ENCODE data around the gene BTAF1. TPM values are rescaled to one million over a fixed set of nuclear protein-coding genes. Genes with fewer than 3 reads are reported as not detected.

BTAF1 gene
- total RNA-seq, 2 donors from 2014 or later: 66.8 to 68.9 TPM

- Mint-ChIP-seq H3K4me1 (peaks cover 30% of the 10 kb centered on the region), H3K27ac (peak overlapping the region; percentile 93)
These were observed 1.4 kb downstream of the BTAF1 start for GRCh38 chr10:91925022-91925320.

GRCh38 chr10:91930939-91931338, 7.4 kb downstream of the BTAF1 start:
- Mint-ChIP-seq H3K27ac (no peak overlapping the region), H3K27me3 (no peaks in the 10 kb centered on the region), H3K4me1 (peaks cover 48% of the 10 kb centered on the region), H3K36me3 (ENCODE audit: low read depth) (peaks cover 24% of the 10 kb centered on the region), H3K4me3 (no peak overlapping the region)
- ATAC-seq: no peak
- no peak for DNase-seq
- no peaks in the 10 kb centered on the region for H3K9me3 ChIP-seq (ENCODE audit: control insufficient read depth, low read length, poor library complexity, severe bottlenecking)

More at GRCh38 chr10:91925022-91925320, 1.4 kb downstream of the BTAF1 start:
- DNase-seq (no peak), ATAC-seq (no peak)
- Mint-ChIP-seq H3K36me3 (ENCODE audit: low read depth) (peaks cover 6% of the 10 kb centered on the region), H3K27me3 (no peaks in the 10 kb centered on the region), H3K4me3 (peak overlapping the region; percentile 96)
- no peaks in the 10 kb centered on the region for H3K9me3 ChIP-seq (ENCODE audit: control insufficient read depth, low read length, poor library complexity, severe bottlenecking)

- peak overlapping the region; percentile 47 for H3K27ac Mint-ChIP-seq
- no peak overlapping the region for H3K4me3 Mint-ChIP-seq
- no peak for ATAC-seq
These were observed 8.1 kb downstream of the BTAF1 start for GRCh38 chr10:91931526-91932190.

GRCh38 chr10:91932737-91933136, 9.2 kb downstream of the BTAF1 start:
- Mint-ChIP-seq H3K27ac (peak overlapping the region; percentile 0), H3K4me1 (peaks cover 41% of the 10 kb centered on the region), H3K4me3 (no peak overlapping the region), H3K27me3 (no peaks in the 10 kb centered on the region), H3K36me3 (ENCODE audit: low read depth) (peaks cover 20% of the 10 kb centered on the region)
- ATAC-seq (no peak), DNase-seq (no peak)
- H3K9me3 ChIP-seq (ENCODE audit: control insufficient read depth, low read length, poor library complexity, severe bottlenecking): no peaks in the 10 kb centered on the region

More at GRCh38 chr10:91931526-91932190, 8.1 kb downstream of the BTAF1 start:
- no peaks in the 10 kb centered on the region for H3K9me3 ChIP-seq (ENCODE audit: control insufficient read depth, low read length, poor library complexity, severe bottlenecking)
- no peaks in the 10 kb centered on the region for H3K27me3 Mint-ChIP-seq
- peaks cover 47% of the 10 kb centered on the region for H3K4me1 Mint-ChIP-seq
- H3K36me3 Mint-ChIP-seq (ENCODE audit: low read depth): peaks cover 23% of the 10 kb centered on the region
- no peak for DNase-seq

- ATAC-seq: no peak
- H3K27me3 Mint-ChIP-seq: no peaks in the 10 kb centered on the region
- H3K9me3 ChIP-seq (ENCODE audit: control insufficient read depth, low read length, poor library complexity, severe bottlenecking): no peaks in the 10 kb centered on the region
- H3K27ac Mint-ChIP-seq: no peak overlapping the region
- no peak for DNase-seq
- no peak overlapping the region for H3K4me3 Mint-ChIP-seq
- peaks cover 42% of the 10 kb centered on the region for H3K4me1 Mint-ChIP-seq
- peaks cover 20% of the 10 kb centered on the region for H3K36me3 Mint-ChIP-seq (ENCODE audit: low read depth)
These were observed 12.3 kb downstream of the BTAF1 start for GRCh38 chr10:91935886-91936285.

GRCh38 chr10:91939653-91940052, 16.1 kb downstream of the BTAF1 start:
- ATAC-seq (no peak), DNase-seq (no peak)
- Mint-ChIP-seq H3K4me3 (no peak overlapping the region), H3K4me1 (peaks cover 18% of the 10 kb centered on the region), H3K27ac (no peak overlapping the region), H3K36me3 (ENCODE audit: low read depth) (peaks cover 9% of the 10 kb centered on the region), H3K27me3 (no peaks in the 10 kb centered on the region)
- no peaks in the 10 kb centered on the region for H3K9me3 ChIP-seq (ENCODE audit: control insufficient read depth, low read length, poor library complexity, severe bottlenecking)

GRCh38 chr10:91941426-91941825, 17.9 kb downstream of the BTAF1 start:
- H3K27ac Mint-ChIP-seq: no peak overlapping the region
- peaks cover 12% of the 10 kb centered on the region for H3K4me1 Mint-ChIP-seq
- H3K27me3 Mint-ChIP-seq: no peaks in the 10 kb centered on the region
- ATAC-seq: no peak
- peaks cover 3% of the 10 kb centered on the region for H3K36me3 Mint-ChIP-seq (ENCODE audit: low read depth)
- no peak for DNase-seq
- no peak overlapping the region for H3K4me3 Mint-ChIP-seq
- H3K9me3 ChIP-seq (ENCODE audit: control insufficient read depth, low read length, poor library complexity, severe bottlenecking): no peaks in the 10 kb centered on the region

- Mint-ChIP-seq H3K4me1 (peaks cover 7% of the 10 kb centered on the region), H3K4me3 (no peak overlapping the region), H3K27ac (no peak overlapping the region), H3K36me3 (ENCODE audit: low read depth) (peaks cover 3% of the 10 kb centered on the region), H3K27me3 (no peaks in the 10 kb centered on the region)
- ATAC-seq (peak; percentile 66), DNase-seq (no peak)
- H3K9me3 ChIP-seq (ENCODE audit: control insufficient read depth, low read length, poor library complexity, severe bottlenecking): no peaks in the 10 kb centered on the region
These were observed 21.5 kb downstream of the BTAF1 start for GRCh38 chr10:91944880-91945630.

- Mint-ChIP-seq H3K4me1 (peaks cover 9% of the 10 kb centered on the region), H3K4me3 (no peak overlapping the region), H3K36me3 (ENCODE audit: low read depth) (peaks cover 21% of the 10 kb centered on the region), H3K27me3 (no peaks in the 10 kb centered on the region), H3K27ac (no peak overlapping the region)
- DNase-seq (no peak), ATAC-seq (no peak)
- H3K9me3 ChIP-seq (ENCODE audit: control insufficient read depth, low read length, poor library complexity, severe bottlenecking): no peaks in the 10 kb centered on the region
These were observed 30.1 kb downstream of the BTAF1 start for GRCh38 chr10:91953600-91954160.

GRCh38 chr10:91955114-91955513, 31.5 kb downstream of the BTAF1 start:
- Mint-ChIP-seq H3K27me3 (no peaks in the 10 kb centered on the region), H3K4me3 (no peak overlapping the region), H3K36me3 (ENCODE audit: low read depth) (peaks cover 24% of the 10 kb centered on the region), H3K27ac (peak overlapping the region; percentile 24), H3K4me1 (peaks cover 9% of the 10 kb centered on the region)
- DNase-seq: no peak
- ATAC-seq: no peak
- no peaks in the 10 kb centered on the region for H3K9me3 ChIP-seq (ENCODE audit: control insufficient read depth, low read length, poor library complexity, severe bottlenecking)

- Mint-ChIP-seq H3K27me3 (no peaks in the 10 kb centered on the region), H3K4me3 (no peak overlapping the region), H3K27ac (no peak overlapping the region), H3K4me1 (peaks cover 12% of the 10 kb centered on the region), H3K36me3 (ENCODE audit: low read depth) (peaks cover 23% of the 10 kb centered on the region)
- ATAC-seq: no peak
- no peak for DNase-seq
- no peaks in the 10 kb centered on the region for H3K9me3 ChIP-seq (ENCODE audit: control insufficient read depth, low read length, poor library complexity, severe bottlenecking)
These were observed 33.5 kb downstream of the BTAF1 start for GRCh38 chr10:91957091-91957490.

- Mint-ChIP-seq H3K36me3 (ENCODE audit: low read depth) (peaks cover 14% of the 10 kb centered on the region), H3K27me3 (no peaks in the 10 kb centered on the region), H3K4me1 (peaks cover 6% of the 10 kb centered on the region), H3K4me3 (no peak overlapping the region), H3K27ac (no peak overlapping the region)
- DNase-seq (no peak), ATAC-seq (no peak)
- no peaks in the 10 kb centered on the region for H3K9me3 ChIP-seq (ENCODE audit: control insufficient read depth, low read length, poor library complexity, severe bottlenecking)
These were observed 45.7 kb downstream of the BTAF1 start for GRCh38 chr10:91969297-91969696.

GRCh38 chr10:91974960-91975359, 51.4 kb downstream of the BTAF1 start:
- Mint-ChIP-seq H3K4me3 (no peak overlapping the region), H3K27ac (peak overlapping the region; percentile 3), H3K4me1 (peaks cover 4% of the 10 kb centered on the region), H3K36me3 (ENCODE audit: low read depth) (peaks cover 10% of the 10 kb centered on the region), H3K27me3 (no peaks in the 10 kb centered on the region)
- ATAC-seq (no peak), DNase-seq (no peak)
- H3K9me3 ChIP-seq (ENCODE audit: control insufficient read depth, low read length, poor library complexity, severe bottlenecking): no peaks in the 10 kb centered on the region

Data from T-helper 17 cell (primary cell).